HG03469 (cell line): Measurements from ENCODE around the gene ZNF460.
"Not testable (repeated sequence)": the region's sequence is repeated elsewhere in the genome, so short reads cannot be mapped to it uniquely, and the experiment has no call there.

Source experiments
- ATAC-seq: cut with Tn5 transposase; IDR thresholded peaks from one replicate; pipeline ENCODE4 v1.9.1; 2021; ENCODE audit warnings: mild to moderate bottlenecking, moderate library complexity, moderate number of reproducible peaks; ENCODE audit not compliant: unreplicated experiment

ZNF460 gene

DNA sequence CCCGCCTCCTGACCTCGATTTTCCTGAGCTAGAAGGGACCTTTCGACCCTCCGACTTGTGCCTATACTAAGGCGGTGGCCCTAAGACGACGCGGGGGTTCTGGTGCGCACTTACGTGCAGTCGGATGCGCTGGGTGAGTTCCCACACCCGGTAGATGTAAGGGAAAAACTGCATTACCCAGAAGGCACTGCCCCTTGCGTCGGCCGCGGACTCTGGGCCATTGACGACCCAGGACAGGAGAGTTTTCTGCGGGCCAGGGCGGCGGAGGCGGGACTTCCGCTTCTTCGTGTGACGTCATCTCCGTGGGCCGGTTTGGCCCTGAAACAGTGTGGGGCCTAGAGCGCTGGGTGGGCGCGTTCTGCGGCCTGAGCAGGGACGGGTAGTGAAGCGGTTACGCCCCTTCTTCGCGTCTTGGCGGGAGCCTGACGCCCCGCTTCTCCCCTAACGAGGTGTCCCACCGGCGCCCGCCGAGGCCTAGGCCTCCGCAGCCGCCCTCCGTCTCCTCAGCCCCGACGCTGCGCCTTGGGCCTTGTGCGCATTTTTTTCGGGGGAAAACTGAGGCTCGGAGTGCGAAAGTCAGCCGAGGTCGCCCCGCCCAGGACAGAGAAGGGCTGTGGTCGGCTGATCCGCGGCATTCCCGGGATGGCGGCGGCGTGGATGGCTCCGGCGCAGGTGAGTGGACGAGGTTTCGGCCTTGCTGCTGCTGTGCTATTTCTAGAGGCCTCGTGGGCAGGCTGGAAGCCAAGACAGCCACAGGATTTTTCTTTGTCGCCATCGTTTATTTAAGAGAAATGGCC lies at the start of gene ZNF460:
Gene ZNF460 (plus strand): TSS at position 321 of the 797 bp plus-strand sequence. CDS start 322 bp downstream, at position 643.
- peak; percentile 44 for ATAC-seq

DNA sequence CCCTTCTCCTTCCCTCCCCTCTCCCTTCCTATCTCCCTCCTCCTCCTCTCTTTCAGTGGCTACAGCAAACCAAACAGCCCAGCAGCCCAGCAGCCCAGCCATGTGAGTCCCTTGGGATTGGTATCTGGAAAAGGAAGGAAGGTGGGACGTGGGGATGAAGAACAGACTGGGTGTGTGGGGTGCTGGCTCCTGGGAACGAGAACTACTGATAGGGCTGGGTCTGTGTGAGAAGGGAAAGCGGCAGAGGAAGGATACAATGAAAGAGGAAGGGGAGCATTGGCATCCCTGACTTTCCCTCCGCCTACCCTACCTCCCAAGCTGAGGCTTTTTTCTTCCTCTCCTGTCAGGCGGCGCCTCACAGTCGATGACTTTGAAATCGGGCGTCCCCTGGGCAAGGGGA lies 48.6 kb upstream of the ZNF460 start:
- no peak for ATAC-seq

DNA sequence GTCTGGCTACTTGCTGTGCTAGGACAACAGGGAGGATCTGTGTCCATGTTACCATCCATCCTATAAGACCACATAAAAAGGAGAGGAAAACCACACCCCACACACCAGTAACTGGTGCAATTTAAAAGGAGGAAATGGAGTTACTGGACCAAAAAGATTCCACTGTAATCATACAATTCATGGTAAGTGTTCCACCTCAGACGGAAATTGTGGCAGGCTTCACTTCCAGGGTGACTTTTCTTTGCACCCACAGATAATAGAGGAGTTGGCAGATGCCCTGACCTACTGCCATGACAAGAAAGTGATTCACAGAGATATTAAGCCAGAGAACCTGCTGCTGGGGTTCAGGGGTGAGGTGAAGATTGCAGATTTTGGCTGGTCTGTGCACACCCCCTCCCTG lies 47.1 kb upstream of the ZNF460 start:
- ATAC-seq, result no peak

DNA sequence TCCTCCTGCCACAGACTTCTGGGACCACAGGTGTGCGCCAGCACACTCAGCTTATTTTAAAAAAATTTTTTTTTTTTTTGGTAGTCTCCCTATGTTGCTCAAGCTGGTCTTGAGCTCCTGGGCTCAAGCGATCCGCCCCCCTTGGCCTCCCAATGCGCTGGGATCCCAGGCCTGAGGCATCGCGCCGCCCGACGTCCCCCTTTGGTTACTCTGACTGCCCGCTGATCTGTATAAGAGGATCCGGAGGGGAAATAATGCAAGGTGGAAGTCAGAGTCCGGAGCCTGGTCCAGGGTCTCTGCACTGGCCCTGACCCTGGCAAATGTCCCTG lies 40.3 kb upstream of the ZNF460 start:
- ATAC-seq, result no peak

DNA sequence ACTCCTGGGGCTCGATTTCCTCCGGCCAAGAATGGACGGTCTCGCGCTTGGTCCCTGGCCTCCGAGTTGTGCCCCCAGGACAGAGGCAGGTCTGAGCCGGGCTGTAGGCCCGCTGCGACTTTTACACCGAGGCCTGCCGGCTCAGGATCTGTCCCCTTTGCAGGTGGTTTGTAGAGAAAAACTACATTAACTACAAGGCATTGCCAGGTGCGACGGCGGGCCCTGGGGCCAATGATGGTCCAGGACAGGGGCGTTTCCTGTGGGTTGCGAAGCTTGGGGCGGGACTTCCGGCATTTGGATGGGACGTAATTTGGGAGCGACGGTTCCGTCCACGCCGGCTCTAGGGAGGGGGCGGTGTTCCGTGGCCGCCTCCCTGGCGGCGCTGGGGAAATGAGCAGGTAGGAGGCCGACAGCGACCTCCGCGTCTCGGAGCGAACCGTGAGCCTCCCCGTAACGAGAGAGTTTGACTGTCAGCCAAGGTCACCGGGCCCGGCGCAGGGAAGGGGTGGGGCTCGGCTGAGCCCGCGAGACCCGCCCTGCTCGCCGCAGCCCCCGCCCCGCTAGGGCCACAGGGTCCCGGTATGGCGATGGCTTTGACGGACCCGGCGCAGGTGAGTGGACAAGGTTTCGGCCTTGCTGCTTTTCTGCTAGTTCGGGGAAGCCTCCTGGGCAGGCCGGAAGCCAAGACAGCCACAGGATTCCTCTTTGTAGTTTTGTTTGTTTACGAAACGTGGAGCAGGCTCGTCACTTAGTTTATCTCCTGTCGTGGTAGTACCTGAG lies 39.8 kb upstream of the ZNF460 start, which contains the start of gene ZNF805:
Gene ZNF805 (plus strand): TSS at position 322 of the 780 bp plus-strand sequence. CDS start 260 bp downstream, at position 582.
- ATAC-seq, result peak; percentile 66

DNA sequence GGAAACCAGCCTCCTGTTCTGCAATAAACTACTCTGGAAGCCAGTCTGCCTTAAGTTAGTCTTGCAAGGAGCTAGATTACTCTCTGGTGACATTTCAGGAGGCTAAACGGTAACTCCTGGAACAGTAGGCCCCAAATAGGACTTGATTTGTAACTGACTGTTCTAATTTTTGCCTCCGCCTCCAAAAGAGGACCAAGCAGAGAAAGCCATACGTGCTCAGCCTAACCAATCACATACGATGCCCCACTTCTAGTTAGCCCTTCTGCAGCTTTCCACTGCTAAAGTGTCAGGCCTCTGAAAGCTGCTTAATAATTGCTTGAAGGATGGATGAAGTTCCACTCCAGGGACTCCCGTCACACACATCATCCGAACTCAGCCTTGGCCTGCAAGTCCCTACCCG lies 39.1 kb upstream of the ZNF460 start:
- ATAC-seq, result no peak

DNA sequence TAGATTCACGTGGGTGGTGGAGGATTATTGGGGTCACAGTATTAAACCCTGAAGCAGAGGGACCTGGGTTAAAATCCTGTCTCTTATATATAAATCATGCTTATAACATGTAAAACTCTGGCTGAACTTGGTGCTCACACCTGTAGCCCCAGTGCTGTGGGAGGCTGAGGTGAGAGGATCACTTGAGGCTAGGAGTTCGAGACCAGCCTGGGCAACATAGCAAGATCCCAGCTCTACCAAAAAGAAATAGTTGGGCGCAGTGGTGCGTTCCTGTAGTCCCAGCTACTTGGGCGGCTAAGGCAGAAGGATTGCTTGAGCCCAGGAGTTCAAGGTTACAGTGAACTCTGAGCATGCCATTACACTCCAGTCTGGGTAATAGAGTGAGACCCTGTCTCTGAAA lies 37.5 kb upstream of the ZNF460 start:
- no peak for ATAC-seq

DNA sequence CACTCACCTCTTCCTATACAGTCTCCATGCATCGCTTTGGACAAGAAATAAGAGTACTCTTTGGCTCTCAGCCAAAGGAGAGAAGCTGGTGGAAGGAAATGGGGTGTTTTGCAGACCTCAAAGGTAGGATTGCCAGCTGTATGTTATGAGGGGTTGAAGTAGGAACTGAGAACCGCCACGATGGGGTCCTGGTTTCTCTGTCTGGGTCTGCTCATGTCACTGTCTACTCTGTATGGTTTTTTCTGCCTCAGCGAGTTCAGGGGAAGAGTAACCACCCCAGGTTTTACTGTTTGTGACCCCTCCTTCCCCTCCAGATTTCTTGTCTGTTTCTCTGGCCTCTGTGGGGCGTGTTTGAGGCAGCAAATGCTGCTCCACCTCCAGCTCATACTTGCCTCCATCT lies 35.8 kb upstream of the ZNF460 start:
- no peak for ATAC-seq

DNA sequence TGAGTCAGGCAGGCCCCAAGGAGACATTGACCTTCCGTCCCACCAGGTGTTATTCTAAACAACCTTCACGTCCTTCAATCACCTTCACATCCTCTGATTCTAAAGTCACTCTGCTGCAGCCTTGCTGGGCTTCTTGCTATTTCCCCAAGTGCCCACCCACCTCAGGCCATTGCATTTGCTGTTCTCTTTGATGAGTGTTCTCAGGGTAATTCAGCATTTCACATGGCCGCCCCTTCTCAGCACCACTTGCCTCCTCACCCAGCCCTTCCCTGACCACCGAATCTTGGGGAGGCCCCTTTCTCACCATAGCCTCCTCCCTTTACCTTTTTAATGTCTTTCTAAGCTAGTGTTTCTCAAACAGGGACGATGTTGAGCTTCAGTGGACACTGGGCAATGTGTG lies 35.2 kb upstream of the ZNF460 start:
- no peak for ATAC-seq

DNA sequence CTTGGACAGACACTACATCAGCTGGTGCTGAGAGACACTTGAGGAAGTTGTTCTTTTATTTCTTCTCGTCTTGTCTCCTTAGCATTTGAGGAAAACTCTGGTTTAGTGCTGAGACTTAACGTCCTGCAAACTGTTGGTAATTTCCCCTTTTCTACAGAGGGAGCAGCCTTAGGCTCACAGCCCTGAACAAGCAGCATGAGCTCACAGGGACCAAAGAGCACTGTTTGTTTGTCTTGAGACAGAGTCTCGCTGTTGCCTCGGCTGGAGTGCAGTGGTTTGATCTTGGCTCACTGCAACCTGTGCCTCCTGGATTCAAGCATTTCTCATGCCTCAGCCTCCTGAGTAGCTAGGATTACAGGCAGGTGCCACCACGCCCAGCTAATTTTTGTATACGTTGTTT lies 34.3 kb upstream of the ZNF460 start:
- no peak for ATAC-seq

DNA sequence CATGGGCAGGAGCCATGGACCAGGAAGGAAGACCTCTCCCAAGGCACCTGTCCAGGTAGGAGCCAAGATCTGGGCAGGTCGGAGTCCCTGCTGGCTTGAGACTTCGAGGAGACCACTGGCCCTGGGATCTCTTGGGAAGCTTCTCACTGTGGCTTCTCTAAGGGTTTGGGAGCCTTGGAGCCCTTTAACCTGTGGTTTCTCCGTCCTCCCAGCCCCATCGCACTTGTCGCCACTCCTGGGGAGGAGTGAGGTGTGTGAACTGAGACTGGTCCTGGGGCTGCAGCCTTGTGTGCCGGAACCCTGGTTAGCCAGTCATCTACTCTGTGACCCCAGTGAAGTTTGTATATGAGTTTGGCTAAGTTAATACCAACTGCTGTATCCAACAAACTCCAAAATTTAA lies 31.6 kb upstream of the ZNF460 start:
- no peak for ATAC-seq

DNA sequence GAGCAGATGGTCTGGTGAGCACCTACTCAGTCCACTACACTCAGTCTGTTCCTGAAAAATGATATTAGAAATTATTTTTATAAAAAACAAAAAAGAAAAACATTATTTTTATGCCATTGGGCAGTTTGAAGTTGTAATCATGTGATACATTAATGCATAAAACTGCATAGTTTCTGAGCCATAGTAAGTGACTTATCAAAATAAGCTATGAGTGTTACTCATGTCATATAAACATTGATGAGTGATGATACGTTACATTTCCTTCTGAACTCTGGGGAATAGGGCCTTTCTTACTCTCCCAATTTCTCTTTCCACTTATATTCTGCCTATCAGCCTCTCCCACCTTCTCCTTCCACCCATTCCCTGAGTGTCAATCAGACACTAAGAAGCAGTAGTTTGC lies 31.0 kb upstream of the ZNF460 start:
- no peak for ATAC-seq

DNA sequence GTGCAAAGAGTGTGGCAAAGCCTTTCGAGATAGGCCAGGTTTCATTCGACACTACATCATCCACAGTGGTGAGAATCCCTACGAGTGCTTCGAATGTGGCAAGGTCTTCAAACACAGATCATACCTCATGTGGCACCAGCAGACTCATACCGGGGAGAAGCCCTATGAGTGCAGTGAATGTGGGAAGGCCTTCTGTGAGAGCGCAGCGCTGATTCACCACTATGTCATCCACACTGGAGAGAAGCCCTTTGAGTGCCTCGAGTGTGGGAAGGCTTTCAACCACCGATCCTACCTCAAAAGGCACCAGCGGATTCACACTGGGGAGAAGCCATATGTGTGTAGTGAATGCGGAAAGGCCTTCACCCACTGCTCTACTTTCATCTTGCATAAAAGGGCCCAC lies 26.5 kb upstream of the ZNF460 start:
- ATAC-seq, result not testable (repeated sequence)

DNA sequence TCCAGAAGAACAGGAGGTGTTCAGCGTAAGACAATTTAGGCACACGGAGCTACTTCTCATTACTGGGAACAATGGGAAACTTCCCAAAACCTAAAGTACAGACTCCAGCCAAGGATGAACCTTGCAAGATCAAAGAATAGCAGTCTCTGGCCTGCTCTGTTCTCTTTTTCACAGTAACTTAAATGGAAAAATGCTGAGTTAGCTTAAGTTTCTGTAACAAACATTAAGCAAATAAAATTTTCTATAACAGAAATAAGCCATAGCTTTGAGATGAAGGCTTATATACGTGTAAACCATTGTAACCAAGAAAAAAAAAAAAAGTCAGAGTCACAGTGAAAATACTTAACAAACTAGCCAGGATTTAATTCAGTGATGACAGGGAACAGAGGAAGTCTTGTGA lies 18.2 kb upstream of the ZNF460 start:
- no peak for ATAC-seq

DNA sequence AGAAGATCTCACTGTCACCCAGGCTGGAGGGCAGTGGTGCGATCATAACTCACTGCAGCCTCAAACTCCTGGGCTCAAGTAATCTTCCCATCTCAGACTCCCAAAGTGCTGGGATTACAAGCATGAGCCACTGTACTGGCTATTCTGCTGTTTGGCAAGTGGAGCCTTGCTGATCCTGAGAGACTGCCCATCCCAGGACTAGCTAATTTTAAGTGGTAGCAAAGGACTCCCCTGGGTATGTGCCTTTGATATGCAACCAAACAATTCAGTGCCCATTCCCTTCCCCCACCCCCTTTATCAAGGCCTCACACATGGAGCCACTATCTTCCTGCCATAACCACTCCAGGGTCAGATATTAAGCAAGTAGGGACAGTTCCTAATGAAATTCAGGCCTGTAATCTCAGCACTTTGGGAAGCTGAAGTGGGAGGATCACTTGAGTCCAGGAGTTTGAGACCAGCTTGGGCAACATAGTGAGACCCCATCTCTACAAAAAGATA lies 17.0 kb upstream of the ZNF460 start:
- no peak for ATAC-seq

DNA sequence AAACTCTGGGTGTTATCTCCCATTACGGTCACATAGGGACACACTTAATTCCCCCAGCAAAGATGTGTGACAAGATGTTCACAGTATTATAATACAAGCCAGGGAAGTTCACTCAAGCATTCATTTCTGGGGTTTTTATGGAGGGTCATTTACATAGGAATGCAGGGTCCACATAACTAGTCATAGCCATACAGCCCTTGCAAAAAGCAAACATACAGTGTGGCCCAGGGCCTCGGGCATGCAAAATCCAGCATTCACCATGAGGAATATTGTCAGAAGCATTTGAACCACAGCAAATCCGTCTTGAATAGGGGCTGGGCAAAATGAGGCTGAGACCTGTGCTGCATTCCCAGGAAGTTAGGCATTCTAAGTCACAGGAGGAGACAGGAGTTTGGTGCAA lies 13.0 kb upstream of the ZNF460 start:
- no peak for ATAC-seq

DNA sequence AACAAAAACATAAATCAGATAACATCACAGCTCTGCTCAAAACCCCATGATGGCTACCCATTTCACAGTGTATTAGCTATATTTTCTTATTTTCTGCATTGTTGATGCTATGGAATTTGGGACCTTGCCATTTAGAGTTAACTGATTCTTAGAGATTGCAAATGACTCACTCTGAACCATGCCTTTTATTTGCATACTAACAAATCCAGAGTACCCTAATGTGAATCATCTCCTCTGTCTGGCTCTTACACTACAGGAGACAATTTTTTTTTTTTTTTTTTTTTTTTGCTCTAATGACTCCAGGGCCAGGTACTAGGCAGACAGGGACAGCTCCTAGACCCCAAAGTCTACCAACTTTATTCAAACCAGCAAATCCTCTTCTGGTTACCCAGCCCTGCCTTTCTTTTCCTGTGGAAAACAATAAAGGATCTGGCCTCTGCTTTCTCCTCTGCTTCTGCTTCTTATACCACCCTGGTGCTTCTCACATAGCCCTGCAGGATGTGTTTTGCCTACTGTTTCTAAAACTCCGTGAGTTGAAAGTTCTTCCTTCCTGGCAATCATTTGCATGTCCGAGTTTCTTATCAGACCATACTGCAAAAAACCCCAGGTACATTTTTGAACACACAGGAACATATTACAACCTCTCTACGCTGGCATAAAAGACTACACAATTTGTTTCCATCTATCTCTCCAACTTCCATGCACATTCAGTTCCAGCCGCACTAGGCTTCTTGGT lies 10.6 kb upstream of the ZNF460 start:
- no peak for ATAC-seq

DNA sequence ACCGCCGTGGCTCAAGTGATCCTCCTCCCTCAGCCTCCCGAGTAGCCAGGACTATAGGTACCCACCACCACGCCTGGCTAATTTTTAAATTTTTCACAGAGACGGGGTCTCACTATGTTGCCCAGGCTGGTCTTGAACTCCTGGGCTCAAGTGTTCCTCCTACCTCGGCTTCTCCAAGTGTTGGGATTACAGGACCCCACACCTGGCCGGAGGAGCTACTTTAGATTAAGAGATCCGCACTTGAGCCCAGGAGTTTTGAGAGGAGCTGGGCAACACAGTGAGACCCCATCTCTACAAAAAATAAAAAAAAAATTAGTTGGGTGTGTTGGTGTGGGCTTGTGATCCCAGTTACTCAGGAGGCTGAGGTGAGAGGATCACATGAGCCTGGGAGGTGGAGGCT lies 9.0 kb upstream of the ZNF460 start:
- no peak for ATAC-seq

DNA sequence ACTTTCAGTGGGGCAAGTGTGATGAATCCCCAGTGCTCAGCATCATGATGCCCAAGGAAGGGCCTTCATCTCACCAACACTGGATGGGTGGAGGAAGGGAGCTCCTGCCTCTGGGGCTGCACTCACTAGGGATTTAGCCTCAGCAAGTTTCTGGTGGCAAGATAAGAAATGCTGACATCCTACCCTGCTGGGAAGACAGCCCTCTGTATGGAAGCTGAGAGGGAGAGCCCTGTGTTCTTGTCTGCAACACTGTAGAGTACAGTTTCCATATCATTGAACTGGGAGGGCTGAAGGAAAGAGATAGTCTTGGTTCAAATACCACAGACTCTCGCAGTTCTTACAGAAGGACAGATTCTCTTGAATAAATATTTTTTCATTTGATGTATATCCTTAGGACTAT lies 7.3 kb upstream of the ZNF460 start:
- no peak for ATAC-seq

DNA sequence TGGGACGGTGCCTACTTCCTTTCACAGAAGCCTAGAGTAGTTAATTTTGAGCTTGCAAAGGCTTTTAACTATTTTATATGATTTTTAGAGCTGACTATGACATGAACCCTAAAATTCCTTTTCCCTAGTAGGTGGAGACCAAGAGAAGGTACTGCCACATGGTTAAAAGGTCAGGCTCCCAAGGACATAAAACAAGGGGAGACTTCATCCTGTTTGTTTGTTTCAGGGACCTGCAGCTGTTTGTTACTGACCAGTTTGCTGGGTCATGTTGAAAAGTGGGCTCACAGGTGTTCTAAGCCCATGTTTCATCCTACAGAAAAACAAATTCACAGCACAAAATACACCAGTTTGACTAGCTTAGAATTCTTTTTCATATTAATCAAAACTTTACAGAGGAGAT lies 3.9 kb upstream of the ZNF460 start:
- ATAC-seq, result no peak

DNA sequence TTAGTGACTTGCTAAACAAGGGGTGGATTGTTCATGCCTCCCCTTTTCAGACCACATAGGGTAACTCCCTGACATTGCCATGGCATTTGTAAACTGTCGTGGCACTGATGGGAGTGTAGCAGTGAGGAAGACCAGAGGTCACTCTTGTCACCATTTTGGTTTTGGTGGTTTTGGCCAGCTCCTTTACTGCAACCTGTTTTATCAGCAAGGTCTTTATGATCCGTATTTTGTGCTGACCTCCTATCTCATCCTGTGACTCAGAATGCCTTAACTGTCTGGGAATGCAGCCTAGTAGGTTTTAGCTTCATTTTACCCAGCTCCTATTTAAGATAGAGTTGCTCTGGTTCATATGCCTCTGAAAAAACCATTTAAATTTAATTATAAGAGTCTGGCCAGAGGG lies 1.8 kb upstream of the ZNF460 start:
- not testable (repeated sequence) for ATAC-seq
